IMR-90 (cell line): Measurements from ENCODE around the gene KDM4B. TPM values are rescaled to one million over a fixed set of nuclear protein-coding genes. Genes with fewer than 3 reads are reported as not detected.

Source experiments
- ATAC-seq: fragments of 200-7000 bp; cut with Tn5 transposase; 2 replicates; pipeline ENCODE4 v1.9.1; 2020; ENCODE audit warnings: low read depth, mild to moderate bottlenecking, moderate library complexity
- BruUV-seq: library from RNA; stranded (reverse); fragments of 400-500 nt; replicated peaks from 2 replicates; lab custom pipeline; 2021; lab: Mats Ljungman, UMichigan
- CTCF ChIA-PET: fragments of 300-600 bp; formaldehyde crosslinking; extraction: SDS; loops from one replicate; lab custom pipeline; 2021; ENCODE audit warnings: antibody characterized with exemption; lab: Yijun Ruan, JAX
- POLR2A ChIA-PET: fragments of 300-600 bp; sonication (Branson Sonifier 250); formaldehyde crosslinking; loops from one replicate; lab custom pipeline; 2022; ENCODE audit warnings: antibody characterized with exemption; ENCODE audit not compliant: unreplicated experiment; lab: Charles Lee
- DNase-seq: peaks from one replicate; pipeline ENCODE4 v3.0.0; 2013
- H2AFZ ChIP-seq: replicated peaks from 2 replicates; pipeline ENCODE3; 2013; ENCODE audit warnings: low read length, mild to moderate bottlenecking; ENCODE audit not compliant: poor library complexity
- H2AK5ac ChIP-seq: 2 replicates; pipeline ENCODE4 v1.6.1; 2013; ENCODE audit warnings: low read depth, low read length, inconsistent platforms
- H2AK9ac ChIP-seq: replicated peaks from 2 replicates; pipeline ENCODE3; 2013; ENCODE audit warnings: mild to moderate bottlenecking, low read depth, low read length, moderate library complexity; ENCODE audit not compliant: poor library complexity
- H2BK120ac ChIP-seq: 2 replicates; pipeline ENCODE4 v1.6.1; 2013; ENCODE audit warnings: low read depth, low read length, inconsistent platforms
- H2BK15ac ChIP-seq: 3 replicates; pipeline ENCODE4 v1.6.1; 2013; ENCODE audit warnings: low read depth, low read length, inconsistent platforms
- H2BK20ac ChIP-seq: 2 replicates; pipeline ENCODE4 v1.6.1; 2013; ENCODE audit warnings: low read depth, mild to moderate bottlenecking, inconsistent platforms, low read length, moderate library complexity
- H2BK5ac ChIP-seq: 2 replicates; pipeline ENCODE4 v1.6.1; 2013; ENCODE audit warnings: mild to moderate bottlenecking, low read depth, low read length, inconsistent platforms; ENCODE audit not compliant: poor library complexity, severe bottlenecking
- H3K14ac ChIP-seq: replicated peaks from 2 replicates; pipeline ENCODE4 v1.6.1; 2013; ENCODE audit warnings: low read depth, low read length, inconsistent platforms
- H3K18ac ChIP-seq: 2 replicates; pipeline ENCODE4 v1.6.1; 2013; ENCODE audit warnings: low read depth, low read length, control low read depth
- H3K23ac ChIP-seq: 2 replicates; pipeline ENCODE4 v1.6.1; 2013; ENCODE audit warnings: low read depth, low read length, inconsistent platforms
- H3K27ac ChIP-seq: 2 replicates; pipeline ENCODE4 v1.5.1; 2013; ENCODE audit warnings: mild to moderate bottlenecking, control low read depth, low read length; ENCODE audit not compliant: insufficient read depth
- H3K27me3 ChIP-seq: 2 replicates; pipeline ENCODE4 v1.6.1; 2013; ENCODE audit warnings: low read length; ENCODE audit not compliant: control insufficient read depth, insufficient read depth
- H3K36me3 ChIP-seq: 2 replicates; pipeline ENCODE4 v1.6.1; 2013; ENCODE audit warnings: low read length, mixed read lengths; ENCODE audit not compliant: control insufficient read depth, insufficient read depth
- H3K4ac ChIP-seq: 2 replicates; pipeline ENCODE4 v1.6.1; 2013; ENCODE audit warnings: low read depth, low read length, inconsistent platforms
- H3K4me1 ChIP-seq: 2 replicates; pipeline ENCODE4 v1.6.1; 2013; ENCODE audit warnings: low read length, mixed read lengths; ENCODE audit not compliant: control insufficient read depth, insufficient read depth
- H3K4me2 ChIP-seq: 2 replicates; pipeline ENCODE4 v1.6.1; 2013; ENCODE audit warnings: low read depth, mild to moderate bottlenecking, control low read depth, low read length, moderate library complexity
- H3K4me3 ChIP-seq: 2 replicates; pipeline ENCODE4 v1.5.1; 2013; ENCODE audit warnings: low read depth, mild to moderate bottlenecking, control low read depth, low read length, moderate library complexity; ENCODE audit not compliant: insufficient read depth
- H3K56ac ChIP-seq: 2 replicates; pipeline ENCODE4 v1.6.1; 2013; ENCODE audit warnings: low read length, inconsistent platforms; ENCODE audit not compliant: insufficient read depth; ENCODE audit errors: extremely low read depth
- H3K79me1 ChIP-seq, 2 experiments: 2 replicates each; pipeline ENCODE4 v1.6.1; 2013; ENCODE audit warnings: low read length in 2 of 2, inconsistent platforms in 1 of 2, low read depth in 1 of 2
- H3K9ac ChIP-seq: 2 replicates; pipeline ENCODE4 v1.6.1; 2013; ENCODE audit warnings: low read depth, low read length, control low read depth
- H3K9me1 ChIP-seq: 2 replicates; pipeline ENCODE4 v1.6.1; 2013; ENCODE audit warnings: low read length, inconsistent platforms; ENCODE audit not compliant: insufficient read depth
- H3K9me3 ChIP-seq: 2 replicates; pipeline ENCODE4 v1.6.1; 2013; ENCODE audit warnings: low read length; ENCODE audit not compliant: control insufficient read depth, insufficient read depth
- H4K20me1 ChIP-seq: 2 replicates; pipeline ENCODE4 v1.6.1; 2013; ENCODE audit warnings: low read length, inconsistent platforms; ENCODE audit not compliant: insufficient read depth
- H4K5ac ChIP-seq: 2 replicates; pipeline ENCODE4 v1.6.1; 2013; ENCODE audit warnings: mild to moderate bottlenecking, low read depth, low read length, control low read depth
- H4K8ac ChIP-seq, 2 experiments: 2 replicates each; pipeline ENCODE4 v1.6.1; 2013; ENCODE audit warnings: low read depth in 2 of 2, low read length in 2 of 2, control low read depth in 1 of 2, inconsistent platforms in 1 of 2
- H4K91ac ChIP-seq: 2 replicates; pipeline ENCODE4 v1.6.1; 2013; ENCODE audit warnings: low read depth, low read length, inconsistent platforms; ENCODE audit not compliant: insufficient read depth
- BHLHE40 ChIP-seq: fragments of 150-350 bp; IDR thresholded peaks from 2 replicates; pipeline ENCODE4 v1.6.1; 2016; ENCODE audit warnings: mild to moderate bottlenecking, low read depth, low read length
- CEBPB ChIP-seq: IDR thresholded peaks from 2 replicates; pipeline ENCODE4 v1.6.1; 2012; ENCODE audit warnings: low read depth, low read length, improper control_type of control experiment
- CHD1 ChIP-seq: IDR thresholded peaks from 2 replicates; pipeline ENCODE4 v1.6.1; 2012; ENCODE audit warnings: low read depth, low read length, improper control_type of control experiment
- FOS ChIP-seq: fragments of 150-350 bp; IDR thresholded peaks from 2 replicates; pipeline ENCODE4 v1.6.1; 2016; ENCODE audit warnings: low read depth, low read length
- MAFK ChIP-seq: IDR thresholded peaks from 2 replicates; pipeline ENCODE4 v1.6.1; 2012; ENCODE audit warnings: low read depth, low read length, improper control_type of control experiment
- MAZ ChIP-seq: IDR thresholded peaks from 2 replicates; pipeline ENCODE4 v1.6.1; 2012; ENCODE audit warnings: low read depth, mild to moderate bottlenecking, low read length, improper control_type of control experiment, moderate library complexity, borderline replicate concordance
- MXI1 ChIP-seq: IDR thresholded peaks from 2 replicates; pipeline ENCODE4 v1.6.1; 2012; ENCODE audit warnings: low read depth, mild to moderate bottlenecking, low read length, moderate library complexity, borderline replicate concordance
- NFE2L2 ChIP-seq: fragments of 150-350 bp; IDR thresholded peaks from 2 replicates; pipeline ENCODE4 v1.6.1; 2016; ENCODE audit warnings: low read depth, mild to moderate bottlenecking, low read length
- POLR2A ChIP-seq: IDR thresholded peaks from 2 replicates; pipeline ENCODE4 v1.6.1; 2012; ENCODE audit warnings: mild to moderate bottlenecking, low read depth, low read length
- RAD21 ChIP-seq: IDR thresholded peaks from 2 replicates; pipeline ENCODE4 v1.6.1; 2012; ENCODE audit warnings: low read length, improper control_type of control experiment
- RCOR1 ChIP-seq: IDR thresholded peaks from 2 replicates; pipeline ENCODE4 v1.6.1; 2012; ENCODE audit warnings: mild to moderate bottlenecking, low read length, improper control_type of control experiment; ENCODE audit not compliant: insufficient replicate concordance
- RFX5 ChIP-seq: IDR thresholded peaks from 2 replicates; pipeline ENCODE4 v1.8.0; 2012; ENCODE audit warnings: low read depth, mild to moderate bottlenecking, low read length, moderate library complexity
- SMC3 ChIP-seq: fragments of 150-350 bp; IDR thresholded peaks from 2 replicates; pipeline ENCODE4 v1.6.1; 2016; ENCODE audit warnings: low read depth, mild to moderate bottlenecking, antibody characterized with exemption, low read length, moderate library complexity
- USF2 ChIP-seq: fragments of 150-350 bp; IDR thresholded peaks from 2 replicates; pipeline ENCODE4 v1.6.1; 2017; ENCODE audit warnings: mild to moderate bottlenecking, antibody characterized with exemption, low read length, low read depth
- WGBS, 2 experiments: methylation state at CpG; one replicate each; pipeline versions ENCODE4 v1.1.5 to v1.1.7; 2013; ENCODE audit warnings: missing lambda C conversion rate in 2 of 2; ENCODE audit not compliant: insufficient read length in 1 of 2; ENCODE audit errors: extremely low coverage in 2 of 2; 5-methylcytosine and 5-hydroxymethylcytosine counted together
- dilution Hi-C: fragments of 300-500 bp; cut with HindIII; formaldehyde crosslinking; loops from one replicate; pipeline ENCODE4 v1.14.3; 2018; ENCODE audit warnings: low sequenced_read_pairs; ENCODE audit not compliant: unreplicated experiment
- in situ Hi-C: fragments of 300-500 bp; cut with MboI; formaldehyde crosslinking; loops from 3 replicates; pipeline ENCODE4 v1.14.3; 2019; ENCODE audit warnings: low sequenced_read_pairs, inconsistent platforms, mixed read lengths
- intact Hi-C: fragments of 100-400 bp; cut with micrococcal nuclease; formaldehyde crosslinking; loops from 2 replicates; pipeline ENCODE4 v1.10.0; 2022
- polyA plus RNA-seq, 3 experiments: library from polyadenylated mRNA; depleted of rRNA; stranded (reverse); fragments of >200 nt; gene quantifications; 2 replicates each; pipeline ENCODE4 v1.2.3, GENCODE V29; 2012; ENCODE audit warnings: low replicate concordance in 1 of 3
- total RNA-seq: library from RNA; depleted of rRNA; stranded (reverse); fragments of >200 nt; gene quantifications from 2 replicates; pipeline ENCODE4 v1.2.3, GENCODE V29; 2012
- TF ChIP-seq, protein P1 (sequence below): fragments of 150-350 bp; IDR thresholded peaks from 2 replicates; pipeline ENCODE4 v1.6.1; 2016; ENCODE audit warnings: low read depth, mild to moderate bottlenecking, low read length, moderate library complexity, borderline replicate concordance
- TF ChIP-seq, protein P2 (sequence below): conservative IDR thresholded peaks from 2 replicates; pipeline ENCODE4 v1.5.1; 2012; ENCODE audit warnings: mild to moderate bottlenecking, low read depth, low read length, improper control_type of control experiment

Gene KDM4B
- total and polyA plus RNA-seq, 2 of the 4 experiments (the other 2 are of a cell fraction) = 5.0 to 17.9 TPM

- Histone ChIP-seq H2BK15ac (no peak overlapping the region), H4K20me1 (peaks cover 15% of the 10 kb centered on the region), H3K14ac (no peak overlapping the region), H2AFZ (no peak overlapping the region), H4K8ac (no peak overlapping the region; a peak in 1 of 4 replicates), H2AK5ac (no peak overlapping the region), H4K5ac (no peak overlapping the region), H2BK20ac (no peak overlapping the region), H2BK120ac (no peak overlapping the region), H3K56ac (no peak overlapping the region), H3K23ac (no peak overlapping the region), H3K4me1 (peaks cover 22% of the 10 kb centered on the region), H3K27me3 (no peaks in the 10 kb centered on the region), H3K27ac (no peak overlapping the region), H3K4me2 (no peak overlapping the region), H3K79me1 (peaks cover 3 to 16% of the 10 kb centered on the region in 2 experiments; a peak in 2 of 4 replicates), H2BK5ac (no peak overlapping the region), H3K4me3 (no peak overlapping the region), H3K18ac (no peak overlapping the region), H3K9ac (no peak overlapping the region), H3K36me3 (peaks cover 33% of the 10 kb centered on the region), H4K91ac (no peak overlapping the region), H3K9me3 (no peaks in the 10 kb centered on the region), H2AK9ac (peak overlapping the region; percentile 23), H3K9me1 (no peaks in the 10 kb centered on the region; the same call in 1 of the 2 replicates), H3K4ac (no peak overlapping the region)
- CTCF ChIA-PET = no interaction called here
- BruUV-seq = no TSS peak
- intact Hi-C loops = no loop called here
- POLR2A ChIA-PET = no interaction called here
- WGBS, 2 experiments = 40% methylated on average over 11 of the region's 21 CpGs; no CpG with 5 or more reads in 1 of the 2 experiments
- dilution Hi-C loops = no loop called here
- TF ChIP-seq BHLHE40 (no peak), RFX5 (no peak), RAD21 (no peak), FOS (no peak), RCOR1 (no peak), CEBPB (no peak), MXI1 (no peak), SMC3 (no peak), POLR2A (no peak), CHD1 (no peak), MAZ (no peak), USF2 (no peak), NFE2L2 (no peak), MAFK (no peak)
- TF ChIP-seq, protein P1, sequence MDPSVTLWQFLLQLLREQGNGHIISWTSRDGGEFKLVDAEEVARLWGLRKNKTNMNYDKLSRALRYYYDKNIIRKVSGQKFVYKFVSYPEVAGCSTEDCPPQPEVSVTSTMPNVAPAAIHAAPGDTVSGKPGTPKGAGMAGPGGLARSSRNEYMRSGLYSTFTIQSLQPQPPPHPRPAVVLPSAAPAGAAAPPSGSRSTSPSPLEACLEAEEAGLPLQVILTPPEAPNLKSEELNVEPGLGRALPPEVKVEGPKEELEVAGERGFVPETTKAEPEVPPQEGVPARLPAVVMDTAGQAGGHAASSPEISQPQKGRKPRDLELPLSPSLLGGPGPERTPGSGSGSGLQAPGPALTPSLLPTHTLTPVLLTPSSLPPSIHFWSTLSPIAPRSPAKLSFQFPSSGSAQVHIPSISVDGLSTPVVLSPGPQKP = no peak
- TF ChIP-seq, protein P2, sequence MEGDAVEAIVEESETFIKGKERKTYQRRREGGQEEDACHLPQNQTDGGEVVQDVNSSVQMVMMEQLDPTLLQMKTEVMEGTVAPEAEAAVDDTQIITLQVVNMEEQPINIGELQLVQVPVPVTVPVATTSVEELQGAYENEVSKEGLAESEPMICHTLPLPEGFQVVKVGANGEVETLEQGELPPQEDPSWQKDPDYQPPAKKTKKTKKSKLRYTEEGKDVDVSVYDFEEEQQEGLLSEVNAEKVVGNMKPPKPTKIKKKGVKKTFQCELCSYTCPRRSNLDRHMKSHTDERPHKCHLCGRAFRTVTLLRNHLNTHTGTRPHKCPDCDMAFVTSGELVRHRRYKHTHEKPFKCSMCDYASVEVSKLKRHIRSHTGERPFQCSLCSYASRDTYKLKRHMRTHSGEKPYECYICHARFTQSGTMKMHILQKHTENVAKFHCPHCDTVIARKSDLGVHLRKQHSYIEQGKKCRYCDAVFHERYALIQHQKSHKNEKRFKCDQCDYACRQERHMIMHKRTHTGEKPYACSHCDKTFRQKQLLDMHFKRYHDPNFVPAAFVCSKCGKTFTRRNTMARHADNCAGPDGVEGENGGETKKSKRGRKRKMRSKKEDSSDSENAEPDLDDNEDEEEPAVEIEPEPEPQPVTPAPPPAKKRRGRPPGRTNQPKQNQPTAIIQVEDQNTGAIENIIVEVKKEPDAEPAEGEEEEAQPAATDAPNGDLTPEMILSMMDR = no peak
- in situ Hi-C loops = no loop called here
- ATAC-seq = no peak
- peak; percentile 4 for DNase-seq
Measured at GRCh38 chr19:5125797-5126497, 157.0 kb downstream of the KDM4B start.
